HEK293 (cell line): ENCODE results near the gene MRTFB.
A peak's percentile ranks its signal among the peaks of the same experiment; 100 is the strongest.

Experiments
- CTCF ChIA-PET: fragments of 350-600 bp; formaldehyde crosslinking; extraction: SDS; loops from one replicate; lab custom pipeline; 2021; ENCODE audit warnings: antibody characterized with exemption; lab: Yijun Ruan, JAX
- POLR2A ChIA-PET: fragments of 300-600 bp; formaldehyde crosslinking; extraction: SDS; loops from one replicate; lab custom pipeline; 2020; ENCODE audit warnings: antibody characterized with exemption, inconsistent platforms; lab: Yijun Ruan, JAX
- H3K27ac ChIP-seq: fragments of 200-500 bp; sonication (Bioruptor generic); 2 replicates; pipeline ENCODE4 v1.5.1; 2014; ENCODE audit warnings: low read depth, low read length, control low read depth, inconsistent platforms; ENCODE audit errors: extremely low read depth
- H3K36me3 ChIP-seq, 2 experiments: fragments of 200-500 bp in 1 of 2; sonication (Bioruptor generic) in 1 of 2; 1 replicate in 1 of 2; 2 replicates in 1 of 2; pipeline ENCODE4 v1.5.1; 2014 to 2017; ENCODE audit warnings: inconsistent platforms in 2 of 2, low read length in 2 of 2; ENCODE audit not compliant: control insufficient read depth in 2 of 2, insufficient read depth in 1 of 2
- H3K4me1 ChIP-seq: fragments of 200-500 bp; sonication (Bioruptor generic); 2 replicates; pipeline ENCODE4 v1.5.1; 2014; ENCODE audit warnings: mild to moderate bottlenecking, low read length, inconsistent platforms; ENCODE audit not compliant: control insufficient read depth, insufficient read depth
- H3K4me3 ChIP-seq: 2 replicates; pipeline ENCODE4 v1.5.1; 2011; ENCODE audit warnings: low read depth, mild to moderate bottlenecking, control low read depth, low read length, moderate library complexity
- H3K9me3 ChIP-seq: fragments of 200-500 bp; sonication (Bioruptor generic); 2 replicates; pipeline ENCODE4 v1.5.1; 2014; ENCODE audit warnings: low read depth, low read length, inconsistent platforms; ENCODE audit not compliant: control insufficient read depth, insufficient read depth
- GLIS1 ChIP-seq: fragments of 450-650 bp; formaldehyde crosslinking; IDR thresholded peaks from 2 replicates; pipeline ENCODE4 v1.5.1; 2016; ENCODE audit warnings: missing biosample characterization, missing genetic modification characterization
- HOXD13 ChIP-seq: sonication (generic); formaldehyde crosslinking; IDR thresholded peaks from 2 replicates; pipeline ENCODE4 v1.8.0; 2022; ENCODE audit warnings: missing genetic modification reagents, borderline replicate concordance
- MZF1 ChIP-seq: fragments of 450-650 bp; formaldehyde crosslinking; IDR thresholded peaks from 2 replicates; pipeline ENCODE4 v1.5.1; 2017; ENCODE audit warnings: missing biosample characterization, missing genetic modification characterization, borderline replicate concordance
- ZBTB1 ChIP-seq: fragments of 450-650 bp; formaldehyde crosslinking; IDR thresholded peaks from 2 replicates; pipeline ENCODE4 v1.5.1; 2016; ENCODE audit warnings: missing biosample characterization, missing genetic modification characterization
- ZBTB20 ChIP-seq: fragments of 450-650 bp; formaldehyde crosslinking; IDR thresholded peaks from 2 replicates; pipeline ENCODE4 v1.5.1; 2016; ENCODE audit warnings: missing biosample characterization, missing genetic modification characterization
- ZBTB7A ChIP-seq: fragments of 450-650 bp; formaldehyde crosslinking; IDR thresholded peaks from 2 replicates; pipeline ENCODE4 v1.5.1; 2016; ENCODE audit warnings: low read depth, missing biosample characterization, missing genetic modification characterization
- ZIC2 ChIP-seq: fragments of 450-650 bp; formaldehyde crosslinking; IDR thresholded peaks from 2 replicates; pipeline ENCODE4 v1.5.1; 2016; ENCODE audit warnings: missing biosample characterization, missing genetic modification characterization
- ZNF121 ChIP-seq: fragments of 450-650 bp; formaldehyde crosslinking; IDR thresholded peaks from 2 replicates; pipeline ENCODE4 v1.5.1; 2016; ENCODE audit warnings: missing biosample characterization, missing genetic modification characterization
- ZNF132 ChIP-seq: fragments of 450-650 bp; formaldehyde crosslinking; IDR thresholded peaks from 2 replicates; pipeline ENCODE4 v1.5.1; 2017; ENCODE audit warnings: missing biosample characterization, missing genetic modification characterization, borderline replicate concordance
- ZNF157 ChIP-seq: fragments of 450-650 bp; formaldehyde crosslinking; IDR thresholded peaks from 2 replicates; pipeline ENCODE4 v1.5.1; 2016; ENCODE audit warnings: missing biosample characterization, missing genetic modification characterization
- ZNF174 ChIP-seq: fragments of 450-650 bp; formaldehyde crosslinking; IDR thresholded peaks from 2 replicates; pipeline ENCODE4 v1.5.0; 2017; ENCODE audit warnings: missing biosample characterization, mild to moderate bottlenecking, missing genetic modification characterization
- ZNF214 ChIP-seq: fragments of 450-650 bp; formaldehyde crosslinking; IDR thresholded peaks from 2 replicates; pipeline ENCODE4 v1.5.1; 2017; ENCODE audit warnings: missing biosample characterization, mild to moderate bottlenecking, missing genetic modification characterization, borderline replicate concordance
- ZNF23 ChIP-seq: fragments of 450-650 bp; formaldehyde crosslinking; IDR thresholded peaks from 2 replicates; pipeline ENCODE4 v1.5.1; 2016; ENCODE audit warnings: missing biosample characterization, missing genetic modification characterization, borderline replicate concordance
- ZNF266 ChIP-seq: fragments of 450-650 bp; formaldehyde crosslinking; IDR thresholded peaks from 2 replicates; pipeline ENCODE4 v1.5.1; 2016; ENCODE audit warnings: missing biosample characterization, missing genetic modification characterization, low read depth
- ZNF311 ChIP-seq: fragments of 450-650 bp; formaldehyde crosslinking; IDR thresholded peaks from 2 replicates; pipeline ENCODE4 v1.5.1; 2017; ENCODE audit warnings: missing biosample characterization, missing genetic modification characterization, borderline replicate concordance
- ZNF473 ChIP-seq: fragments of 450-650 bp; formaldehyde crosslinking; IDR thresholded peaks from 2 replicates; pipeline ENCODE4 v1.5.1; 2017; ENCODE audit warnings: missing biosample characterization, missing genetic modification characterization
- ZNF585B ChIP-seq: fragments of 450-650 bp; formaldehyde crosslinking; IDR thresholded peaks from 2 replicates; pipeline ENCODE4 v1.5.1; 2016; ENCODE audit warnings: missing biosample characterization, missing genetic modification characterization
- ZNF626 ChIP-seq: fragments of 450-650 bp; sonication (Bioruptor Pico); formaldehyde crosslinking; IDR thresholded peaks from 2 replicates; pipeline ENCODE4 v1.5.1; 2018; ENCODE audit warnings: missing biosample characterization, missing genetic modification characterization, inconsistent platforms
- ZNF670 ChIP-seq: fragments of 450-650 bp; formaldehyde crosslinking; IDR thresholded peaks from 2 replicates; pipeline ENCODE4 v1.5.1; 2016; ENCODE audit warnings: missing biosample characterization, missing genetic modification characterization, low read depth
- ZNF776 ChIP-seq: fragments of 450-650 bp; formaldehyde crosslinking; IDR thresholded peaks from 2 replicates; pipeline ENCODE4 v1.5.0; 2017; ENCODE audit warnings: missing biosample characterization, missing genetic modification characterization, borderline replicate concordance
- TF ChIP-seq, protein P1 (sequence below): fragments of 450-650 bp; formaldehyde crosslinking; IDR thresholded peaks from 2 replicates; pipeline ENCODE4 v1.5.1; 2016; ENCODE audit warnings: missing biosample characterization, missing genetic modification characterization
- TF ChIP-seq, protein P2 (sequence below): fragments of 450-650 bp; formaldehyde crosslinking; IDR thresholded peaks from 2 replicates; pipeline ENCODE4 v1.5.1; 2017; ENCODE audit warnings: missing biosample characterization, missing genetic modification characterization
- TF ChIP-seq, protein P3 (sequence below): fragments of 450-650 bp; IDR thresholded peaks from 2 replicates; pipeline ENCODE4 v1.5.1; 2018; ENCODE audit warnings: missing biosample characterization, missing genetic modification characterization
- TF ChIP-seq, protein P4 (sequence below): fragments of 450-650 bp; formaldehyde crosslinking; IDR thresholded peaks from 2 replicates; pipeline ENCODE4 v1.5.1; 2016; ENCODE audit warnings: missing biosample characterization, missing genetic modification characterization
- TF ChIP-seq, protein P5 (sequence below): fragments of 450-650 bp; formaldehyde crosslinking; IDR thresholded peaks from 2 replicates; pipeline ENCODE4 v1.5.1; 2016; ENCODE audit warnings: missing biosample characterization, missing genetic modification characterization

MRTFB gene

DNA sequence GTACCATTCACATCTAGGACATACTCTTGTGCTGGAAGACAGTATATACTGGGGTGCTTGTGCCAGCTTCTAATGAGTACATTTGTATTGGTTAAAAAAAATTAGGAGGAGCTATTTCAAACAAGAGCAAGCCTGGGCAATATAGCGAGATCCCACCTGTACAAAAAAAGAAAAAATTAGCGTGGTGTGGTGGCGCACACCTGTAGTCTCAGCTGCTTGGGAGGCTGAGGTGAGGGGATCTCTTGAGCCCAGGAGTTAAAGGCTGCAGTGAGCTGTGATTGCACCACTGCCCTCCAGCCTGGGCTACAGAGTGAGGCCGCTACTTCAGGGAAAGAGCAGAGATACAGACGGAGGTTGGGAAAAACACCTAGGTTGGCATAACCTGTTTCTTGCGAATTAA, 1.2 kb downstream of the MRTFB start:
- H3K4me1 ChIP-seq, result no peaks in the 10 kb centered on the region
- CTCF ChIA-PET, result no interaction called here
- peak overlapping the region; percentile 95; the same call in 1 of the 2 replicates for H3K4me3 ChIP-seq
- H3K27ac ChIP-seq, result no peak overlapping the region
- no peak for TF ChIP-seq ZNF473 (tag by site-specific recombination)
- 0 out of 2 replicates have a peak, but pooled peaks have one; percentile 16 for TF ChIP-seq MZF1
- peak; percentile 68; the same call in 1 of the 2 replicates for TF ChIP-seq ZNF121 (tag by site-specific recombination)
- POLR2A ChIA-PET, result interaction anchor here (0.7 to 1.5 kb wide), 2 partner anchors 32 to 115 kb away, joined by 3 read pairs; no protein-coding TSS in a partner anchor
- peaks cover 0 to 5% of the 10 kb centered on the region in 2 experiments; a peak in 1 of 3 replicates for H3K36me3 ChIP-seq
- H3K9me3 ChIP-seq, result no peaks in the 10 kb centered on the region

DNA sequence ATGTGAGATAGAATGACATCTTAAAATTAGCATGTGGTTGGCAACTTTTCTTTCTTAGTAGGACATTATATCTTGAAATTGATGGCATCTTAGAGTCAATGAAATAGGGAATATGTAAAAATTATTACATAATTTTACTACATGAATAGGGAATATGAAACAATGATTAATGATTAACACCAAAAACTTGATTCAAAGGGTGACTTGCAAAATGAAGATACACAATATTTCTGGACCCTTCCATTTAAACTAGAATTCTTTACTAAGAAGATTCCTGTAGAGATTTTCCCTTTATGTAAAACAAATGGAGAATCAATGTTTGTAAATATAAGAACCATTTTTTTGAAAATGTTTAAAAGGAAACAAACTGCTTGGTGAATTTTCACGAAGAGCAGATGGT, 3.4 kb downstream of the MRTFB start:
- H3K36me3 ChIP-seq, result peaks cover 0 to 8% of the 10 kb centered on the region in 2 experiments; a peak in 1 of 3 replicates
- CTCF ChIA-PET, result no interaction called here
- no peak overlapping the region for H3K4me3 ChIP-seq
- no peaks in the 10 kb centered on the region for H3K9me3 ChIP-seq
- no peaks in the 10 kb centered on the region for H3K4me1 ChIP-seq
- no peak overlapping the region for H3K27ac ChIP-seq
- POLR2A ChIA-PET, result no interaction called here
- TF ChIP-seq ZNF585B (tag by site-specific recombination), result no peak
- TF ChIP-seq ZNF157 (tag by site-specific recombination), result no peak
- TF ChIP-seq ZIC2, result no peak
- TF ChIP-seq ZBTB1, result no peak
- TF ChIP-seq ZNF214, result no peak

DNA sequence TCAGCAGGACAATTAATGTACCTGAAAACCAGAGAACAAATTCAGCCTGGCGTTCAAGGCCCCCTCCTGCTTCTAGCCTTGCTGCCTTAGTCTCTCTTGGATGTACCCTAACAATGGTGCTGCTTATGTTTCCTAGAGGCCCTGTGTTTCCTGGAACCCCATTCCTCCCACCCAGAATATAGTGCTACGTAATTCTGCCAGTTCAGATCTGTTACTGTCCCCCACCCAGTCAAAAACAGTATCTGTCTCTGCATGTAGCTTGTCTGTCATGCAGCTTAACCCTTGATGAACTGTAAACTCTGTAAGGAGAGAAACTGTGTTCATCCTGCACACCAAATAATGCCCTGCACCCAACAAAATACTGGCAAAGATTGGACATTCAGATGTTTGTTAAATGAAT, 6.8 kb downstream of the MRTFB start:
- ChIA-PET CTCF (interaction anchor here (0.7 kb wide), 1 partner anchor 141 kb away, joined by 3 read pairs; no protein-coding TSS in a partner anchor), POLR2A (no interaction called here)
- H3K9me3 ChIP-seq, result no peaks in the 10 kb centered on the region
- TF ChIP-seq, protein P1, sequence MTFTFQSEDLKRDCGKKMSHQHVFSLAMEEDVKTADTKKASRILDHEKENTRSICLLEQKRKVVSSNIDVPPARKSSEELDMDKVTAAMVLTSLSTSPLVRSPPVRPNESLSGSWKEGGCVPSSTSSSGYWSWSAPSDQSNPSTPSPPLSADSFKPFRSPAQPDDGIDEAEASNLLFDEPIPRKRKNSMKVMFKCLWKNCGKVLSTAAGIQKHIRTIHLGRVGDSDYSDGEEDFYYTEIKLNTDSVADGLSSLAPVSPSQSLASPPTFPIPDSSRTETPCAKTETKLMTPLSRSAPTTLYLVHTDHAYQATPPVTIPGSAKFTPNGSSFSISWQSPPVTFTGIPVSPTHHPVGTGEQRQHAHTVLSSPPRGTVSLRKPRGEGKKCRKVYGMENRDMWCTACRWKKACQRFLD (tag by site-specific recombination), result no peak
- no peak for TF ChIP-seq ZNF670 (tag by site-specific recombination)
- TF ChIP-seq, protein P2, sequence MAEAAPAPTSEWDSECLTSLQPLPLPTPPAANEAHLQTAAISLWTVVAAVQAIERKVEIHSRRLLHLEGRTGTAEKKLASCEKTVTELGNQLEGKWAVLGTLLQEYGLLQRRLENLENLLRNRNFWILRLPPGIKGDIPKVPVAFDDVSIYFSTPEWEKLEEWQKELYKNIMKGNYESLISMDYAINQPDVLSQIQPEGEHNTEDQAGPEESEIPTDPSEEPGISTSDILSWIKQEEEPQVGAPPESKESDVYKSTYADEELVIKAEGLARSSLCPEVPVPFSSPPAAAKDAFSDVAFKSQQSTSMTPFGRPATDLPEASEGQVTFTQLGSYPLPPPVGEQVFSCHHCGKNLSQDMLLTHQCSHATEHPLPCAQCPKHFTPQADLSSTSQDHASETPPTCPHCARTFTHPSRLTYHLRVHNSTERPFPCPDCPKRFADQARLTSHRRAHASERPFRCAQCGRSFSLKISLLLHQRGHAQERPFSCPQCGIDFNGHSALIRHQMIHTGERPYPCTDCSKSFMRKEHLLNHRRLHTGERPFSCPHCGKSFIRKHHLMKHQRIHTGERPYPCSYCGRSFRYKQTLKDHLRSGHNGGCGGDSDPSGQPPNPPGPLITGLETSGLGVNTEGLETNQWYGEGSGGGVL (tag by site-specific recombination), result no peak
- TF ChIP-seq ZBTB7A (tag by site-specific recombination), result no peak
- no peak for TF ChIP-seq ZNF132
- TF ChIP-seq, protein P3, sequence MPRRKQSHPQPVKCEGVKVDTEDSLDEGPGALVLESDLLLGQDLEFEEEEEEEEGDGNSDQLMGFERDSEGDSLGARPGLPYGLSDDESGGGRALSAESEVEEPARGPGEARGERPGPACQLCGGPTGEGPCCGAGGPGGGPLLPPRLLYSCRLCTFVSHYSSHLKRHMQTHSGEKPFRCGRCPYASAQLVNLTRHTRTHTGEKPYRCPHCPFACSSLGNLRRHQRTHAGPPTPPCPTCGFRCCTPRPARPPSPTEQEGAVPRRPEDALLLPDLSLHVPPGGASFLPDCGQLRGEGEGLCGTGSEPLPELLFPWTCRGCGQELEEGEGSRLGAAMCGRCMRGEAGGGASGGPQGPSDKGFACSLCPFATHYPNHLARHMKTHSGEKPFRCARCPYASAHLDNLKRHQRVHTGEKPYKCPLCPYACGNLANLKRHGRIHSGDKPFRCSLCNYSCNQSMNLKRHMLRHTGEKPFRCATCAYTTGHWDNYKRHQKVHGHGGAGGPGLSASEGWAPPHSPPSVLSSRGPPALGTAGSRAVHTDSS (tag by site-specific recombination), result no peak
- no peak for TF ChIP-seq ZNF266 (tag by site-specific recombination)
- TF ChIP-seq ZNF23 (tag by site-specific recombination), result no peak
- TF ChIP-seq, protein P4, sequence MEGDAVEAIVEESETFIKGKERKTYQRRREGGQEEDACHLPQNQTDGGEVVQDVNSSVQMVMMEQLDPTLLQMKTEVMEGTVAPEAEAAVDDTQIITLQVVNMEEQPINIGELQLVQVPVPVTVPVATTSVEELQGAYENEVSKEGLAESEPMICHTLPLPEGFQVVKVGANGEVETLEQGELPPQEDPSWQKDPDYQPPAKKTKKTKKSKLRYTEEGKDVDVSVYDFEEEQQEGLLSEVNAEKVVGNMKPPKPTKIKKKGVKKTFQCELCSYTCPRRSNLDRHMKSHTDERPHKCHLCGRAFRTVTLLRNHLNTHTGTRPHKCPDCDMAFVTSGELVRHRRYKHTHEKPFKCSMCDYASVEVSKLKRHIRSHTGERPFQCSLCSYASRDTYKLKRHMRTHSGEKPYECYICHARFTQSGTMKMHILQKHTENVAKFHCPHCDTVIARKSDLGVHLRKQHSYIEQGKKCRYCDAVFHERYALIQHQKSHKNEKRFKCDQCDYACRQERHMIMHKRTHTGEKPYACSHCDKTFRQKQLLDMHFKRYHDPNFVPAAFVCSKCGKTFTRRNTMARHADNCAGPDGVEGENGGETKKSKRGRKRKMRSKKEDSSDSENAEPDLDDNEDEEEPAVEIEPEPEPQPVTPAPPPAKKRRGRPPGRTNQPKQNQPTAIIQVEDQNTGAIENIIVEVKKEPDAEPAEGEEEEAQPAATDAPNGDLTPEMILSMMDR, result no peak
- TF ChIP-seq ZNF626 (tag by site-specific recombination), result no peak
- TF ChIP-seq GLIS1 (tag by site-specific recombination), result no peak
- no peak for TF ChIP-seq HOXD13 (CRISPR knock-in tag)
- TF ChIP-seq, protein P5, sequence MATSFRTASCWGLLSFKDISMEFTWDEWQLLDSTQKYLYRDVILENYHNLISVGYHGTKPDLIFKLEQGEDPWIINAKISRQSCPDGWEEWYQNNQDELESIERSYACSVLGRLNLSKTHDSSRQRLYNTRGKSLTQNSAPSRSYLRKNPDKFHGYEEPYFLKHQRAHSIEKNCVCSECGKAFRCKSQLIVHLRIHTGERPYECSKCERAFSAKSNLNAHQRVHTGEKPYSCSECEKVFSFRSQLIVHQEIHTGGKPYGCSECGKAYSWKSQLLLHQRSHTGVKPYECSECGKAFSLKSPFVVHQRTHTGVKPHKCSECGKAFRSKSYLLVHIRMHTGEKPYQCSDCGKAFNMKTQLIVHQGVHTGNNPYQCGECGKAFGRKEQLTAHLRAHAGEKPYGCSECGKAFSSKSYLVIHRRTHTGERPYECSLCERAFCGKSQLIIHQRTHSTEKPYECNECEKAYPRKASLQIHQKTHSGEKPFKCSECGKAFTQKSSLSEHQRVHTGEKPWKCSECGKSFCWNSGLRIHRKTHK, result no peak
- TF ChIP-seq ZNF174 (tag by site-specific recombination), result no peak
- TF ChIP-seq ZNF776 (tag by site-specific recombination), result no peak
- no peak for TF ChIP-seq ZNF311 (tag by site-specific recombination)
- TF ChIP-seq ZBTB20 (tag by site-specific recombination), result no peak
- no peaks in the 10 kb centered on the region for H3K4me1 ChIP-seq
- peaks cover 12 to 30% of the 10 kb centered on the region in 2 experiments for H3K36me3 ChIP-seq
- H3K27ac ChIP-seq, result no peak overlapping the region
- H3K4me3 ChIP-seq, result no peak overlapping the region
